ENCODE results near the gene ARFGAP1. TPM values are rescaled to one million over a fixed set of nuclear protein-coding genes. Genes with fewer than 3 reads are reported as not detected.

ARFGAP1 gene
- total RNA-seq, 1 donor from 2014 or later, result 220 TPM

DNA sequence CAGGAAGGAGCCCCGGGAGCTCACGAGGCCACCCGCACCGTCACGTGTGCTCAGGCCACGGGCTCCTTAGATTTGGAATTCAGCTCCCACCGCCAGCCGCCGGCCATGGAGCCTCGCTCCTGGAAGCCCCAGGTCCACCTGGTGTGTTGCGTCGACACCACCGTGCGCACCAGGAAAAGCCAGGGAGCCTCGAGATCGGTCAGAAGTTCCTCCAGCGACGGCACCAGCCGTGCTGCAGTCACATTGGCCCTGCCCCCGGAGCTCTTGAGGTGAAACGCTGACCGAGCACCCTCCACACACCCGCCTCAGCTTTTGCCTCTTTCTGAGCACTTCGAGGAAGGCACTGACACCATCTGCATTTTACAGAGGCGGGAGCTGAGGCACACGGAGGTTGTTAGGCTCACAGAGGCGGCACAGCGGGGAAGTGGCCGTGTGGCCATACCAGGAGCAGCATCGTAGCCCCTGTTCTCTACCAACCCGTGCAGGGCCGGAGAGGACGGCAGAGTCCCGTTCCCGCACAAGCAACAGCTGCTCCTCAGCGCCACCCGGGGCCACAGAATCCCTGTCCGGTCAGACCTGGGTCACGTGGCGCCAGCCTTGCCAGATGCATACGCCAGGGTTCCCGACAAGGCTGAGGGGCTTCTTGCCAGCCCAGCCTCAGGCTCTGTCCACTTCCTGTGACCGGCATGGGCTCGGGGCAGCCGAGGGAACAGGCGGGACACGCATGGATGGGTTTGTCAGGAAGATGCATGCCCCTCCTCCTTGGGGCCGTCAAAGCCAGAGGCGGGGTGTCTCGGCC, 25.9 kb upstream of the ARFGAP1 start:
- no peak overlapping the region for H3K4me3 Mint-ChIP-seq (ENCODE audit: unreplicated experiment)
- no peak overlapping the region for H3K27ac Mint-ChIP-seq (ENCODE audit: unreplicated experiment)
- Histone ChIP-seq H3K4me1 (ENCODE audit: insufficient read depth, low read length) (no peaks in the 10 kb centered on the region), H3K36me3 (ENCODE audit: insufficient read depth, low read length) (no peaks in the 10 kb centered on the region), H3K4me3 (ENCODE audit: insufficient read depth, low read depth, low read length) (no peak overlapping the region), H3K9ac (ENCODE audit: low read length) (no peak overlapping the region), H3K27ac (ENCODE audit: low read depth, low read length) (no peak overlapping the region), H3K79me2 (ENCODE audit: insufficient read depth, low read length) (no peaks in the 10 kb centered on the region), H3K9me3 (ENCODE audit: insufficient read depth, low read depth, low read length) (no peaks in the 10 kb centered on the region), H2AFZ (ENCODE audit: low read depth, low read length) (no peak overlapping the region), H4K20me1 (ENCODE audit: insufficient read depth, low read length) (no peaks in the 10 kb centered on the region), H3K27me3 (ENCODE audit: insufficient read depth, low read length) (no peaks in the 10 kb centered on the region), H3K4me2 (ENCODE audit: low read length) (no peak overlapping the region)
- H3K36me3 Mint-ChIP-seq (ENCODE audit: low read depth, unreplicated experiment), result peaks cover 17% of the 10 kb centered on the region
- DNase-seq (ENCODE audit: low read depth) (no peak), FAIRE-seq (no peak)
- H3K9me3 Mint-ChIP-seq (ENCODE audit: unreplicated experiment), result peaks cover 1% of the 10 kb centered on the region
- H3K4me1 Mint-ChIP-seq (ENCODE audit: low read depth, unreplicated experiment), result peaks cover 11% of the 10 kb centered on the region
- TF ChIP-seq, protein P1, sequence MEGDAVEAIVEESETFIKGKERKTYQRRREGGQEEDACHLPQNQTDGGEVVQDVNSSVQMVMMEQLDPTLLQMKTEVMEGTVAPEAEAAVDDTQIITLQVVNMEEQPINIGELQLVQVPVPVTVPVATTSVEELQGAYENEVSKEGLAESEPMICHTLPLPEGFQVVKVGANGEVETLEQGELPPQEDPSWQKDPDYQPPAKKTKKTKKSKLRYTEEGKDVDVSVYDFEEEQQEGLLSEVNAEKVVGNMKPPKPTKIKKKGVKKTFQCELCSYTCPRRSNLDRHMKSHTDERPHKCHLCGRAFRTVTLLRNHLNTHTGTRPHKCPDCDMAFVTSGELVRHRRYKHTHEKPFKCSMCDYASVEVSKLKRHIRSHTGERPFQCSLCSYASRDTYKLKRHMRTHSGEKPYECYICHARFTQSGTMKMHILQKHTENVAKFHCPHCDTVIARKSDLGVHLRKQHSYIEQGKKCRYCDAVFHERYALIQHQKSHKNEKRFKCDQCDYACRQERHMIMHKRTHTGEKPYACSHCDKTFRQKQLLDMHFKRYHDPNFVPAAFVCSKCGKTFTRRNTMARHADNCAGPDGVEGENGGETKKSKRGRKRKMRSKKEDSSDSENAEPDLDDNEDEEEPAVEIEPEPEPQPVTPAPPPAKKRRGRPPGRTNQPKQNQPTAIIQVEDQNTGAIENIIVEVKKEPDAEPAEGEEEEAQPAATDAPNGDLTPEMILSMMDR (IDR thresholded peaks at IDR 0.05; ENCODE audit: insufficient read depth, low read depth, low read length), result no peak
- no peak for TF ChIP-seq EZH2 (IDR thresholded peaks at IDR 0.05; ENCODE audit: insufficient read depth, low read length)
- H3K27me3 Mint-ChIP-seq (ENCODE audit: low read depth, unreplicated experiment), result peaks cover 5% of the 10 kb centered on the region

DNA sequence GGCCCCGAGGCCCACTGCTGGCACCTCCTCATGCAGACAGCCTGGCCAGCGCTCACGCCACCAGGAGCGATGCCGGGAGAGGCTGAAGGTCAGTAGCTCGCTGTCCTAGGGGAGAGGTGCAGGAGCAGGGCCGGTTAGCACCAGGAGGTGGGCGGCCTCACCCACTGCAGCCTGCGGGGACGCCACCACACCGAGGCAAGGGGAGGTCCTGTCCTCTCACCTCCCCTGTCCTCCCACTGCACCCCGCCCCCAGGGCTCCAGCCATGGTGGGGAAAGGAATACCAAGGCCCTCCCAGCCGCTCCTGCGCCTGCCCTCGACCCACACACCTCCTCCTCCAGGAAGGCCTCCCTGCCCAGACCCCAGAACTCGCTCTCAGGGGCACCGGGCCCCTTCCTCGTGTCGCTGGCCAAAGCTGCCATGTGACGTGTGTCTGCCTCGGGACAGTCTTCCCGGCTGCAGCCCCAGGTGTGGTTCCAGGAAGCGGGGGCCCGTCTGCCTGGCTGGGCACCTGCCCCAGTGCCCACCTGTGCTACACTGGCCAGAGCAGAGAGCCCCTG, 24.9 kb upstream of the ARFGAP1 start:
- H3K36me3 Mint-ChIP-seq (ENCODE audit: low read depth, unreplicated experiment), result peaks cover 13% of the 10 kb centered on the region
- Histone ChIP-seq H3K27ac (ENCODE audit: low read depth, low read length) (no peak overlapping the region), H3K36me3 (ENCODE audit: insufficient read depth, low read length) (no peaks in the 10 kb centered on the region), H3K27me3 (ENCODE audit: insufficient read depth, low read length) (peaks cover 3% of the 10 kb centered on the region), H3K9me3 (ENCODE audit: insufficient read depth, low read depth, low read length) (no peaks in the 10 kb centered on the region), H3K9ac (ENCODE audit: low read length) (no peak overlapping the region), H3K4me2 (ENCODE audit: low read length) (no peak overlapping the region), H4K20me1 (ENCODE audit: insufficient read depth, low read length) (no peaks in the 10 kb centered on the region), H3K79me2 (ENCODE audit: insufficient read depth, low read length) (no peaks in the 10 kb centered on the region), H3K4me3 (ENCODE audit: insufficient read depth, low read depth, low read length) (no peak overlapping the region), H3K4me1 (ENCODE audit: insufficient read depth, low read length) (no peaks in the 10 kb centered on the region), H2AFZ (ENCODE audit: low read depth, low read length) (no peak overlapping the region)
- H3K27ac Mint-ChIP-seq (ENCODE audit: unreplicated experiment), result no peak overlapping the region
- no peak for FAIRE-seq
- peaks cover 6% of the 10 kb centered on the region for H3K27me3 Mint-ChIP-seq (ENCODE audit: low read depth, unreplicated experiment)
- TF ChIP-seq, protein P1 (IDR thresholded peaks at IDR 0.05; ENCODE audit: insufficient read depth, low read depth, low read length), result no peak
- no peak for TF ChIP-seq EZH2 (IDR thresholded peaks at IDR 0.05; ENCODE audit: insufficient read depth, low read length)
- DNase-seq (ENCODE audit: low read depth), result no peak
- peaks cover 1% of the 10 kb centered on the region for H3K9me3 Mint-ChIP-seq (ENCODE audit: unreplicated experiment)
- no peak overlapping the region for H3K4me3 Mint-ChIP-seq (ENCODE audit: unreplicated experiment)
- peaks cover 16% of the 10 kb centered on the region for H3K4me1 Mint-ChIP-seq (ENCODE audit: low read depth, unreplicated experiment)
